Activated CD4-positive, alpha-beta T cell treated with anti-CD3 and anti-CD28 coated beads for 36 hours (primary cell): Measurements from ENCODE around the gene CD28. TPM values are rescaled to one million over a fixed set of nuclear protein-coding genes. Genes with fewer than 3 reads are reported as not detected.

Experiments used
- ATAC-seq: fragments of 200-7000 bp; cut with Tn5 transposase; one replicate; pipeline ENCODE4 v1.10.0; 2021; ENCODE audit warnings: mild to moderate bottlenecking, moderate library complexity
- CTCF ChIA-PET: fragments of 350-600 bp; sonication (Branson Sonifier 250); formaldehyde crosslinking; loops from one replicate; lab custom pipeline; 2021; ENCODE audit warnings: antibody characterized with exemption; lab: Charles Lee
- POLR2A ChIA-PET: fragments of 350-600 bp; sonication (Branson Sonifier 250); formaldehyde crosslinking; loops from one replicate; lab custom pipeline; 2021; ENCODE audit warnings: antibody characterized with exemption, inconsistent platforms; lab: Charles Lee
- DNase-seq: peaks from one replicate; pipeline ENCODE4 v3.0.0-alpha.2; 2020
- H3K27ac Mint-ChIP-seq: one replicate; pipeline ENCODE4 v1.8.0; 2021; ENCODE audit warnings: mixed read lengths
- H3K27me3 Mint-ChIP-seq: one replicate; pipeline ENCODE4 v1.8.0; 2021; ENCODE audit warnings: mixed read lengths
- H3K36me3 Mint-ChIP-seq: one replicate; pipeline ENCODE4 v1.8.0; 2021; ENCODE audit warnings: low read depth, mixed read lengths
- H3K4me1 Mint-ChIP-seq: one replicate; pipeline ENCODE4 v1.8.0; 2021; ENCODE audit warnings: mixed read lengths
- H3K4me3 Mint-ChIP-seq: one replicate; pipeline ENCODE4 v1.8.0; 2021; ENCODE audit warnings: mild to moderate bottlenecking, moderate library complexity, mixed read lengths
- H3K9me3 Mint-ChIP-seq: one replicate; pipeline ENCODE4 v1.8.0; 2021; ENCODE audit warnings: low read depth, mixed read lengths
- intact Hi-C, 2 experiments: fragments of 100-400 bp; cut with DNase I in 1 of 2; cut with micrococcal nuclease in 1 of 2; formaldehyde crosslinking; loops; one replicate each; pipeline versions ENCODE4 v1.14.2 to v1.15.1; 2022 to 2024; cut with DNase I, micrococcal nuclease
- total RNA-seq, 2 experiments: library from RNA; stranded (reverse); gene quantifications; one replicate each; pipeline ENCODE4 v1.2.3, GENCODE V29; 2021

The CD28 gene
- total RNA-seq, 2 experiments from 2014 or later: 175 TPM

DNA sequence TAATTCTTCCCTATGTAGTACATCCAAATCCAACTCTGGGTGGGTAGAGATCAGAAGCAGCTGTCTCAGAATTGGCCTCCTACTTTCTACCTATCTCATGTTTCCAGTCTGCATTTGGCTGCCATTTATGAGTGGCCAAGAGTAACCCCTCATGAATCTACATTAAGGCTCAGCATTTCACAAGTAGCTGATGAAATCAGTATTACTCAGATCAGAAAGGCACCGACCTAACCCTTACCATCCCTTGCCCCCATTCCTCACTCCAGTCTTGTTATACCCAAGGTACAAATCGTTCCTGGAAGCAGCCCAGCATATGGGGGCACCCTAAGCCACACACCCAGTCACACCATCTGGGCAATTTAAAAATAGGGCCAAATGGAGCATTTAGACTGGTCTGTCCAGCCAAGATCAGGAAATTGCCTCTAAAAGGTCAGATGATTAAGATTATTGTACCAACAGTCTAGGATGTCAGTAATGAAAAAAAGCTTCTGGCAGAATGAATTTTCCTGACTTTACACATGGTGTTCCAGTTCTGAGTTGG, 37.1 kb downstream of the CD28 start:
- Mint-ChIP-seq H3K27ac (peak overlapping the region; percentile 87), H3K27me3 (no peaks in the 10 kb centered on the region), H3K9me3 (peaks cover 11% of the 10 kb centered on the region), H3K36me3 (peaks cover 68% of the 10 kb centered on the region), H3K4me3 (no peak overlapping the region), H3K4me1 (peaks cover 92% of the 10 kb centered on the region)
- CTCF ChIA-PET: interaction anchor here (0.6 to 1.6 kb wide), 3 partner anchors 19 to 171 kb away, joined by 3 read pairs; no protein-coding TSS in a partner anchor
- POLR2A ChIA-PET: interaction anchor here (0.5 to 2.1 kb wide), 5 partner anchors 12 to 147 kb away, joined by 3 to 8 read pairs (median 3); no protein-coding TSS in a partner anchor
- intact Hi-C loops: loop anchor here in 1 of 2 experiments (5.0 kb wide), 2 partner anchors 39 to 264 kb away; no protein-coding TSS in a partner anchor
- no peak for DNase-seq
- no peak for ATAC-seq

GRCh38 chr2:203744091-203744490, 37.7 kb downstream of the CD28 start:
- Mint-ChIP-seq H3K9me3 (peaks cover 11% of the 10 kb centered on the region), H3K4me3 (no peak overlapping the region), H3K4me1 (peaks cover 92% of the 10 kb centered on the region), H3K36me3 (peaks cover 65% of the 10 kb centered on the region), H3K27me3 (no peaks in the 10 kb centered on the region), H3K27ac (peak overlapping the region; percentile 87)
- ChIA-PET CTCF (interaction anchor here (0.6 to 1.8 kb wide), 6 partner anchors 15 to 171 kb away, joined by 3 to 6 read pairs (median 3); no protein-coding TSS in a partner anchor), POLR2A (interaction anchor here (0.5 to 2.1 kb wide), 6 partner anchors 12 to 148 kb away, joined by 3 to 8 read pairs (median 3); no protein-coding TSS in a partner anchor)
- DNase-seq (no peak), ATAC-seq (no peak)
- intact Hi-C loops: loop anchor here in 1 of 2 experiments (5.0 kb wide), 2 partner anchors 38 to 263 kb away; no protein-coding TSS in a partner anchor

- Mint-ChIP-seq H3K27ac (no peak overlapping the region), H3K4me3 (no peak overlapping the region), H3K36me3 (peaks cover 59% of the 10 kb centered on the region), H3K4me1 (peaks cover 92% of the 10 kb centered on the region), H3K9me3 (peaks cover 11% of the 10 kb centered on the region), H3K27me3 (no peaks in the 10 kb centered on the region)
- ATAC-seq: no peak
- ChIA-PET CTCF (interaction anchor here (1.2 to 1.8 kb wide), 5 partner anchors 14 to 38 kb away, joined by 3 to 6 read pairs (median 4); no protein-coding TSS in a partner anchor), POLR2A (interaction anchor here (0.8 kb wide), 1 partner anchor 35 kb away, joined by 3 read pairs; no protein-coding TSS in a partner anchor)
- DNase-seq: no peak
- intact Hi-C loops: no loop called here
Measured at GRCh38 chr2:203745267-203745666, 38.8 kb downstream of the CD28 start.

DNA sequence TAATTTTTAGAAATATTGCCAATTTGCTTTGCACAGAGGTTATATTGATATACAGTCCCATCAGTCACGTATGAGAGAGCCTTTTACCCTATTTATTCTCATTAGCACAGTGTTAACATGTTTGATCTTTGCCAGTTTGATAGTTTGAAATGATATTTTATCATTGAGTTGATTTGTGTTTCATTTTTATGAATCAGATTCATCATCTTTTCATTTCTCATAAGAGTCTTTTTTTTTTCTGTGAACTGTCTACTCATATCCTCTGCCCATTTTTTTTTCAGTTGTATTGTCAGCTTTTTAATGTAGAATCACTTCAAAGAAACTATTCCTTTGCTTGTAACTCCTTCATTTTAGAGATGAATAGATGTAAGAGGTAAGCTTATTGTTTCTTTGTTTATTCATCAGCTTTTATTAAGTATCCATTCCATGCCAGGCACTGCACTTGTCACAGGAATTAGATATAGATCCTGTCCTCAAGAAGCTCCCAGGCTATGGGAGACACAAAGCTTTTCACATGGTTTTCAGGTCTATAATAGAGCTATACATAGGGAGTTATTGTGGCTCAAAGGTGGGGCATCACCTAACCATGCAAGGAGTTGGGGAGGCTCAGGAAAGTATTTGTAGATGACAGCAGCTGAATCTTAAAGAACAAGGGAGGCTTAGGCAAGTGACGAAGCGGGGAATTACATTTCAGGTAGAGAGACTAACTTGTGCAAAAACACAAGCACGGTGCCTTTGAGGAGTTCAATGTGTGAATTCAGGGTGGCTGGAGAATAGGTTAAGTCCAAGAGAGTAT, 42.1 kb downstream of the CD28 start:
- Mint-ChIP-seq H3K9me3 (peaks cover 11% of the 10 kb centered on the region), H3K4me3 (peak overlapping the region; percentile 50), H3K27me3 (no peaks in the 10 kb centered on the region), H3K4me1 (peaks cover 84% of the 10 kb centered on the region), H3K27ac (peak overlapping the region; percentile 94), H3K36me3 (peaks cover 66% of the 10 kb centered on the region)
- ATAC-seq (peak; percentile 70), DNase-seq (peak; percentile 50)
- intact Hi-C loops: loop anchor here (1.0 to 2.0 kb wide), 3 partner anchors 11 to 16 kb away; no protein-coding TSS in a partner anchor
- ChIA-PET POLR2A (interaction anchor here (0.7 to 3.4 kb wide), 14 partner anchors 8 to 274 kb away, joined by 3 to 21 read pairs (median 5); no protein-coding TSS in a partner anchor), CTCF (interaction anchor here (0.7 to 4.1 kb wide), 18 partner anchors 8 to 1081 kb away, joined by 3 to 30 read pairs (median 4); no protein-coding TSS in a partner anchor)

DNA sequence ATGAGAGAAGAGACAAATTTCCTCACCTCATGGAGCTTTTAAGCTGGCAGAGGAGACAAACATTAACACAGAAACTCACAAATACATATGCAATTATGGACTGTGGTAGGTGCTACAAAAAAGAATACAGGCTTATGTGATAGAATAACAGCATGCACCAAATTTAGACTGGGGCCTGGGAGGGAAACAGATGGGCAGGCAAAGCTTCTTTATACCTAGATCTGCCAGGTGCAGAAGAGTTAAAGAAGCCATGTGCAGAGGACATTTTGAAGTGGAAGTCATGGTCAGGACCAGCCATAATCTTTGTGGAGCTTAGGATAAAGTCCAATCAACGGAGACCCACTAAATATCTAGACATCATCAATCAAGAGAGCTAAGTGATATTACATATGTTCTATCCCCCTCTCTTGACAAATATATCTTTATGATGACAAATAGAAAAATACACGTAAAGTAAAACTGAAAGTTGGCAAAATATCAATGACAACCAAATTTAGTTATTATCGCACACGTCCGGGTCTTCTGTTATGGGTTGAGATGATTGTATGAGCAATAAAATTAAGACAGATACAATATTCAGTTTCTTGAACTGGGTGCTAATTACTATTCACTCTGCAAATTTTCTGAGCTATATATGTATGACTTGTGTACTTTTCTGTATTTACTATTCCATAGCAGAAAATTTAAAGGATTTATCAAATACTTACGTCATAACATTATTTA, 44.1 kb downstream of the CD28 start:
- ATAC-seq: no peak
- peaks cover 78% of the 10 kb centered on the region for H3K4me1 Mint-ChIP-seq

DNA sequence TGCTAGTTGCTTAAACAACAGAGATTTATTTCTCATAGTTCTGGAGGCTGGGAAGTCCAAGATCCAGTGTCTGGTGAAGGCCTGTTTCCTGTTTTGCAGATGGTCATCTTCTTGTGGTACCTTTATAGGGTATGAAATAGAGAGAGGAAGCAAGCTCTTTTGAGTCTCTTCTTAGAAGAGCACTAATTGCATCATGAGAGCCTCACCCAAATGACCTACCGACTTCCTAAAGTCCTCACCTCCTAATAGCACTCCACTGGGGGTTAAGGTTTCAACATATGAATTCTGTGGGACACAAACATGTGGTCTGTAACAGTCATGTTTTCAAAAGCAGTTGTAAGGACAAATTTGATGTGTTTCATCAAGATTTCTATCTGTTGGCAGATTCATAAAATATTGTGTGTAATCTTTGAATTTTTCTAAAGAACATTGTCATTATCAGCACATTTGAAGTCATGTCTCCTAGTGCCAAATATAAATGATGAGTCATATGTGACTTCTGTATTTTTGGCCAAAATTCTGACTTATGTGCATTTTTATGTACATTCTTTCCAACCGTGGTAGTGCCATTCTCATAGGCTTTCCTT, 45.3 kb downstream of the CD28 start:
- POLR2A ChIA-PET: no interaction called here
- H3K4me1 Mint-ChIP-seq: peaks cover 67% of the 10 kb centered on the region
- H3K27ac Mint-ChIP-seq: peak overlapping the region; percentile 77

More for the DNA sequence above, 44.1 kb downstream of the CD28 start:
- Mint-ChIP-seq H3K9me3 (peaks cover 15% of the 10 kb centered on the region), H3K36me3 (peaks cover 66% of the 10 kb centered on the region), H3K4me3 (peak overlapping the region; percentile 8), H3K27ac (peak overlapping the region; percentile 55), H3K27me3 (no peaks in the 10 kb centered on the region)
- CTCF ChIA-PET: interaction anchor here (0.9 to 4.1 kb wide), 11 partner anchors 8 to 178 kb away, joined by 3 to 30 read pairs (median 4); no protein-coding TSS in a partner anchor
- no peak for DNase-seq
- POLR2A ChIA-PET: interaction anchor here (0.6 to 3.4 kb wide), 5 partner anchors 8 to 21 kb away, joined by 3 to 21 read pairs (median 3); no protein-coding TSS in a partner anchor
- intact Hi-C loops: no loop called here

GRCh38 chr2:203756161-203756560, 49.7 kb downstream of the CD28 start:
- peaks cover 39% of the 10 kb centered on the region for H3K9me3 Mint-ChIP-seq
- no peaks in the 10 kb centered on the region for H3K27me3 Mint-ChIP-seq
- ATAC-seq: no peak
- POLR2A ChIA-PET: no interaction called here
- H3K4me3 Mint-ChIP-seq: no peak overlapping the region
- H3K27ac Mint-ChIP-seq: no peak overlapping the region
- CTCF ChIA-PET: no interaction called here
- peaks cover 82% of the 10 kb centered on the region for H3K36me3 Mint-ChIP-seq
- H3K4me1 Mint-ChIP-seq: peaks cover 49% of the 10 kb centered on the region
- intact Hi-C loops: no loop called here
- no peak for DNase-seq

More for the DNA sequence above, 45.3 kb downstream of the CD28 start:
- intact Hi-C loops: no loop called here
- ATAC-seq (no peak), DNase-seq (no peak)
- H3K9me3 Mint-ChIP-seq: peaks cover 25% of the 10 kb centered on the region
- CTCF ChIA-PET: interaction anchor here (0.9 to 4.1 kb wide), 4 partner anchors 9 to 63 kb away, joined by 3 to 30 read pairs (median 12); no protein-coding TSS in a partner anchor
- peaks cover 70% of the 10 kb centered on the region for H3K36me3 Mint-ChIP-seq
- H3K27me3 Mint-ChIP-seq: no peaks in the 10 kb centered on the region
- no peak overlapping the region for H3K4me3 Mint-ChIP-seq

- Mint-ChIP-seq H3K4me1 (peaks cover 59% of the 10 kb centered on the region), H3K9me3 (peaks cover 38% of the 10 kb centered on the region), H3K4me3 (no peak overlapping the region), H3K27me3 (no peaks in the 10 kb centered on the region), H3K27ac (peak overlapping the region; percentile 63), H3K36me3 (peaks cover 73% of the 10 kb centered on the region)
- DNase-seq: no peak
- ATAC-seq: no peak
- ChIA-PET POLR2A (interaction anchor here (2.7 kb wide), 1 partner anchor 11 kb away, joined by 13 read pairs; no protein-coding TSS in a partner anchor), CTCF (interaction anchor here (0.6 to 1.5 kb wide), 3 partner anchors 10 to 289 kb away, joined by 3 to 4 read pairs (median 3); no protein-coding TSS in a partner anchor)
- intact Hi-C loops: no loop called here
Measured at GRCh38 chr2:203758841-203759689, 52.6 kb downstream of the CD28 start.

GRCh38 chr2:203759690-203760365, 53.4 kb downstream of the CD28 start:
- Mint-ChIP-seq H3K4me1 (peaks cover 61% of the 10 kb centered on the region), H3K36me3 (peaks cover 71% of the 10 kb centered on the region), H3K27ac (no peak overlapping the region), H3K9me3 (peaks cover 34% of the 10 kb centered on the region), H3K4me3 (no peak overlapping the region), H3K27me3 (no peaks in the 10 kb centered on the region)
- ATAC-seq: no peak
- ChIA-PET CTCF (interaction anchor here (0.6 to 0.8 kb wide), 2 partner anchors 15 to 87 kb away, joined by 3 read pairs; no protein-coding TSS in a partner anchor), POLR2A (interaction anchor here (2.7 kb wide), 1 partner anchor 12 kb away, joined by 13 read pairs; no protein-coding TSS in a partner anchor)
- intact Hi-C loops: no loop called here
- DNase-seq: no peak
